G401 (cell line): Measurements from ENCODE around the gene SIK3. TPM values are rescaled to one million over a fixed set of nuclear protein-coding genes. Genes with fewer than 3 reads are reported as not detected.

Experiments
- DNase-seq: peaks from one replicate; pipeline ENCODE4 v3.0.0-alpha.2; 2015; ENCODE audit warnings: low spot score
- in situ Hi-C: cut with HindIII; loops from 2 replicates; pipeline ENCODE4 v1.10.0; 2016; ENCODE audit warnings: low sequenced_read_pairs, mixed read lengths
- total RNA-seq: library from RNA; depleted of rRNA; stranded (reverse); fragments of >200 nt; shearing (Covaris generic); gene quantifications from 2 replicates; pipeline ENCODE4 v1.2.3, GENCODE V29; 2014

Gene SIK3
- total RNA-seq, 1 experiment from 2014 or later = 8.1 TPM

- in situ Hi-C loops = no loop called here
- DNase-seq = no peak
Observed at GRCh38 chr11:116951762-116952161, 146.5 kb downstream of the SIK3 start.

DNA sequence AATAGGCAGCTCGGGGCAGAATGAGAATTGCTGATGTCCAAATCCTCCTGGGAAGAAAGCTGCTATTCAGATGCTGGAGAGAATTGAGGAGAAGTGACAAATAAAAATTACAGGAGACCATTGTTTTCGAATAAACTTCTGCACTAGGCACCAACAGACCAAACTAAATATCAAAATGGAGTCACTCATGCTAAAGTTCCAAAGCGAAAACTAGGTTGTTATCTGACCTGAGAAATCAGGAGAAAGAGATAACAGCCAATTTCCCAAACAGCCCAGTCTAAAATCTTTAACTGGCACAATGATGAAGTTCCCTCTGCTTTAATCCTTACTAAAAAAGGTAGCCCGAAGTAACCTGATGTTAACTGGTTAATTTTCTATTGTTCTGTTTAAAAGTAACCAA lies 148.0 kb downstream of the SIK3 start:
- no peak for DNase-seq
- in situ Hi-C loops = no loop called here

DNA sequence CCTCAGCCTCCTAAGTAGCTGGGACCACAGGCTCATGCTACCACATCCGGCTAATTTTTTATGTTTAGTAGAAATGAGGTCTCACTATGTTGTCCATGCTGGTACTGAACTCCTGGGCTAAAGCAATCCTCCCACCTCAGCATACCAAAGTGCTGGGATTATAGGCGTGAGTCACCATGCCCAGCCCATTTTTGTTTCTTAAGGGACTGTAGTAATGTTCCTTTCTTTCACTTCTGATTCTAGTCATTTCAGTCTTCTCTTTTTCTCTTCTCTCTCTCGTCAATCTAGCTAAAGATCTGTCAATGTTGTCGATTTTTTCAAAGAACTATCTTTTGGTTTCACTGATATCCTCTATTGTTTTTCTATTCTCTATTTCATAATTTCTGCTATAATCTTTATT lies 149.8 kb downstream of the SIK3 start:
- DNase-seq = no peak

DNA sequence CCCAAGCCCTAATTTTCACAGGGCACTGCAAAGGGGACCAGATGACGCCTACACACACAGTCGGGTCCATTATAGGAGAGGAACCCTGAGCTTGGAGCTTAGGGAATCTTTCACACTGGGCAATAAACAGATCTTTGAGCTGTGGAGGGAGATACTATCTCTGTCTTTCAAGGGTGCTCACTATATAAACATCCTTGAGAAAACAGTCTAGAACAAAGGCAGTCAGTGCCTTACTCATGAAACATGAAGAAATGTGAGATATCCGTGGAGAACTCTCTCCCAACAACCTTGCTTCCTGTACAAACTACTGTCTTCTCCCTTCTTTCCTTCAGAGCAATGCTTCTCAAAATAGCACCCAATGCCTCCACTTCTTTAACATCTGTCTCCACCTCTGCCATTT lies 151.8 kb downstream of the SIK3 start:
- DNase-seq = no peak
- in situ Hi-C loops = no loop called here

More for the DNA sequence above, 149.8 kb downstream of the SIK3 start:
- in situ Hi-C loops = no loop called here

DNA sequence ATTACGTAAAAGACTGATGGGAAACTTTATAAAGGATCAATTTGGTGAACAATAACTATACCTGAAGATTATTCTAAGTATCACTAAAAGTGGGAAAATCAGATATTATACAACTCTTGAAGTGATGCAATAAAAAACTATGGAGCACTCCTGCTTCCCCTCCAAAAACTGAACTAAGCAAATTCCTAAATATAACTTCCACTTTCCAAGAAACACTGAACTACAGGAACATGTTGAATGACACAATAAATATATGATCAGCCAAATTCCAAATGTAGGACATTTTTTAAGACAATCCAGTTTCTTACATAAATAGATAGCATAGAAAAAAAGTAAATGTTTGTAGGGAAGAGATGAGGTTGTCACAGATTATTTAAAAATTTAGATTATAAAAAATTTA lies 158.7 kb downstream of the SIK3 start:
- in situ Hi-C loops = no loop called here
- no peak for DNase-seq

DNA sequence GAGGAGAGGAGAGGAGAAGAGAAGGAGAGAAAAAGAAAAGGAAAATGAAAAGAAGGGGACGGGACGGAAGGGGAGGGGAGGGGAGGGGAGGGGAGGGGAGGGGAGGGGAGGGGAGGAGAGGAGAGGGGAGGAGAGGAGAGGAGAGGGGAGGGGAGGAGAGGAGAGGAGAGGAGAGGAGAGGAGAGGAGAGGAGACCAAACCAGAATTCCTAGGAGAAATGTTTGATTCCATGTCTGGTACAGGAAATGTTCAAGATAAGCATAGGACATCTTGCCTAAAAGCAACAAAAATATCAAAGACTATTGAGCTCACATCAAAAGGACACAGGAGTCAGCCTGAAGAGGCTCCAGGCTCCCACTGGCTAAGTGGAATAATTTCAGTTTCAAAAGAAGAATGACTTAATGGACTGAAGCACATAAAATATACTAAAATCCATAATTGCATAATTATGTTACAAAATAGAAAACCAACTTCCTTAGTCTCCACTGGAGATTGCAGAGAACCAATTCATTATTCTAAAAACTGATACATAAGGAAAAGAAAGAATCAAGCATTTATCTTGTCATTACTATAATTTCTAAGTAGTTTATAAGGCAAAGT lies 159.7 kb downstream of the SIK3 start:
- in situ Hi-C loops = no loop called here
- no peak for DNase-seq

GRCh38 chr11:116936754-116937446 lies 161.3 kb downstream of the SIK3 start:
- in situ Hi-C loops = no loop called here

GRCh38 chr11:116935514-116935913 lies 162.7 kb downstream of the SIK3 start:
- no peak for DNase-seq
- in situ Hi-C loops = no loop called here

More at GRCh38 chr11:116936754-116937446, 161.3 kb downstream of the SIK3 start:
- DNase-seq = no peak

DNA sequence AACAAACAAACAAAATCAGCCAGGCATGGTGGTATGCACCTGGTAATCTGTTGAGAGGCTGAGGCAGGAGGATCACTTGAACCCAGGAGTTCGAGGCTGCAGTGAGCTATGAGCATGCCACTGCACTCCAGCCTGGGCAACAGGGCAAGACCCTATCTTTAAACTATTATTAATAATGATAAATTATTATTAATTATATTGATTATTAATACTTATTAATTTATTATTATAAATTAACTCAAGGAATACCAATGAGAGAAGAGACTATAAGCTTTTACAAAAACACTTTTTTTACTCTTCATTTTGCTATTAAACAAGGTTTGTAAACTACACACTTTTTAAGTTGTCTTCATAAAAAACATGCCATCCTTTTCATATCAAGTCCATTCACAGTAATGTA lies 163.1 kb downstream of the SIK3 start:
- no peak for DNase-seq
- in situ Hi-C loops = no loop called here

DNA sequence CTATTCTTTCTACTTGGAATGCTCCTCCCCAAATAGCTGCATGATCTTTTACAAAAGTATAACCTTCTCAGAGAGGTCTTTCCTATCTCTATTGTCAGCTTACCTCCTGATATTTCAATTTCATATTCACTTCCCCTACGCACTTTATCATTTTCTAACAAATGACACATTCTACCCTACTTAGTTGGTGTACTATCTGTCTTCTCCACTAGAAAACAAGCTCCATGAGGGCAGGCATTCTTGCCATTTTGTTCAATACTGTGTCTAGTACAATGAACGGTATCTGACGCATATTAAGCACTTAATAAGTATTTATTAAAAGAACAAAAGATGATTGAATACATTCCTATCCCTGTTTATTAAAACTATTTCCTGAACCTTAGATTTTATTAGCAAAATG lies 164.3 kb downstream of the SIK3 start:
- in situ Hi-C loops = no loop called here
- no peak for DNase-seq

GRCh38 chr11:116932181-116932580 lies 166.0 kb downstream of the SIK3 start:
- in situ Hi-C loops = no loop called here

DNA sequence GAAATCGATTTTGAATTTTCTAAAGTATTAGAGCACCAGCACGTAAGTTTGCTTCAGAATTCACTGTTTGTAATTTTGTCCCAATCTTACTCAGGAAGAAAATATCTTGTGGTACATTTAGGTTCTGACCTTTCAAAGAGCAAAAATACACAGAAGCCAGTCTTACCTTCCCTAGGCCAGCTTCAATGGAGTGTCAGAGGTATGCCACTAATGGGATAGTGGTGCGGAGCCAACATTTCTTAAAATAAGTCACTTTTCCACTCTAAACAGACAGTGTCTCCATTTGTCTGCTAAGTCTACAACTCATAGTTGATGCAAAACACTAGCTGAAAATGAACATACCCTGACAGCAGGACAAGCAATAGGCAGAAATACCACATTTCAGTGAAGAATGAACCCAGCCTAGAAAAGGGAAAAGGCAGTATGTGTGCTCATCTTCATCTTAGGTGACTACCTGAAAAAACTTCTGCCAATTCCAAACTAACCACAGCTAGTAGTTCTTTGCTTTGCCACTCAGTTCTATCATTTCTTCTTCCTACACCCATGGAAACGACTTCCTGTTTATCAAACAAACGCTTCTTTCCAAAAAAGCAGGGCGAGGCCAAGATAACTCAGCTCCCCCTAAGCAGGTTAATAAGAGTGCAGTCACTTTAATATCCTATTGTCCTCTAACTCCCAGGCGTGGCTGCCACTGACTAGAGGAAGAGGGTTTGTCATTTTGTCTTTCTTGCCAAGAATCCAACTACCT lies 166.8 kb downstream of the SIK3 start:
- no peak for DNase-seq
- in situ Hi-C loops = no loop called here

More at GRCh38 chr11:116932181-116932580, 166.0 kb downstream of the SIK3 start:
- no peak for DNase-seq

- in situ Hi-C loops = no loop called here
- DNase-seq = no peak
Observed at GRCh38 chr11:116930586-116930985, 167.6 kb downstream of the SIK3 start.

- no peak for DNase-seq
- in situ Hi-C loops = no loop called here
Observed at GRCh38 chr11:116930177-116930576, 168.1 kb downstream of the SIK3 start.

- DNase-seq = no peak
- in situ Hi-C loops = no loop called here
Observed at GRCh38 chr11:116929414-116930090, 168.7 kb downstream of the SIK3 start.

DNA sequence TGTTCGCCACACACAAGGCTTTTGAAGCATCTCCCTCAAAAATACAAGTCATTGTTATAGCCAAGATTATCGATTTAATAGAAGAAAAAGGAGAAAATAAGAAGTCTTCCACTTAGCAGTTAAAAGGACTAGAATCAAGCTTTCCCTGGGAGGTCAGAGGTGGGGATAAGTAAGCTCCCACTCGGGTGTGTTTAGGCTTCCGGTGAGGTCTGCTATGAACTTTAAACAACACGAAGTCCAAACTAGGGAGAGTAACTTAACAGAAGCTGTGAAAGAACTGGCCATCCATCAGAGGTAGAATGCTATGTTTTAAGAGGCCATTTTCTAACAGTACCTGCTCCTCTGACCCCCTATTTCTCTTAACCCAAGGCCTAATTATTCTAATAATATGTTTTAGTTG lies 169.4 kb downstream of the SIK3 start:
- in situ Hi-C loops = no loop called here
- DNase-seq = no peak

DNA sequence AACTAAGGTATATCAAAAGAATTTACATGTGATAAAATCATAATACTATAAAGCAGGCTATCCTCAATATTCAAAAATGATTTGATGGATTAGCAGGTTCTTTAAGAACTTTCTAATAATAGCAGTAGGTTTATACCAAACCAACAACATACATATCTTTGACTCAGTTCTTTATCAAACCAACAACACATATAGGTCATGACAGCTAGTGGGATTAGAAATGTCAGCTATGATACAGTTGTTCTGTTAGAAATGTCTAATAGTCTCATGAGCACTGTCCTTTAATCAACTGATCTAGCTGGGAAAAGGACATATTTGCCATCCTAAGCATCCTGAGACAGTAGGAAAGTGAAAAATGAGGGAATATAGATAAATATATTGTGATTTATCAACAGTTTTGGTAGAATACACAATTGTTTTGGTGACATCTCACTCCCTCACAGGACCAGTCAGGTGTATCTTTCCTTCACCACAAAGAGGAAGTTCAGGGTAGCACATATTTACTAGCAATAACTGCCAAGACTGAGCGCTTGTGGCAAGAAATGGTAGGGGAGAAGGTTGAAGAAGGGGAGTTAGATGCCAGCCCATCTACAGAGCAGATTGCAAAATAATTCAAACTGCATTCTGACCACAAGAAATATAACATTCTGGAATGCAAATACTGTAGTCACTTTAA lies 170.0 kb downstream of the SIK3 start:
- in situ Hi-C loops = no loop called here
- DNase-seq = no peak

GRCh38 chr11:116927163-116927974 lies 170.9 kb downstream of the SIK3 start:
- in situ Hi-C loops = no loop called here
- DNase-seq = no peak

DNA sequence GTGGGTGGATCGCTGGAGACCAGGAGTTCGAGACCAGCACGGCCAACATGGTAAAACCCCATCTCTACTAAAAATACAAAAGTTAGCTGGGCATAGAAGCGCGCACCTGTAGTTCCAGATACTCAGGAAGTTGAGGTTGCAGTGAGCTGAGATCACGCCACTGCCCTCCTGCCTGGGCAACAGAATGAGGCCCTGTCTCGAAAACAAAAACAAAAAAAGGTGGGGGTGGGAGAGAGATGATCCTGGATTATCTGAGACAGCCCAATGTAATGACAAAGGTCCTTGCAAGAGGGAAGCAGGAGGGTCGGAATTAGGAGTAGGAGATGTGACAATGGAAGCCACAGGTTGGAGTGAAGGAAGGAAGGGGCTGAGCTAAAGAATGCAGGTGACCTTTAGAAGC lies 173.2 kb downstream of the SIK3 start:
- in situ Hi-C loops = no loop called here
- DNase-seq = no peak
